K562 (cell line): Measurements from ENCODE around the gene ZDHHC14. TPM values are rescaled to one million over a fixed set of nuclear protein-coding genes. Genes with fewer than 3 reads are reported as not detected.
A peak's percentile ranks its signal among the peaks of the same experiment; 100 is the strongest.

Source experiments
- ATAC-seq: fragments of 200-7000 bp; cut with Tn5 transposase; 3 replicates; pipeline ENCODE4 v1.9.1; 2020; ENCODE audit warnings: moderate library complexity
- BruUV-seq: library from RNA; stranded (reverse); fragments of 400-500 nt; replicated peaks from 2 replicates; lab custom pipeline; 2021; lab: Mats Ljungman, UMichigan
- CTCF ChIA-PET: fragments of 300-600 bp; formaldehyde crosslinking; extraction: SDS; loops from one replicate; lab custom pipeline; 2021; ENCODE audit warnings: low intra/inter-chr PET ratio; lab: Yijun Ruan, JAX
- POLR2A ChIA-PET: fragments of 300-600, 350-650 bp; sonication (Branson Sonifier 250); formaldehyde crosslinking; extraction: SDS; loops from one replicate; lab custom pipeline; 2021; ENCODE audit warnings: antibody characterized with exemption, inconsistent platforms; lab: Yijun Ruan, JAX
- DNase-seq, 4 experiments: peaks; one replicate each; pipeline versions ENCODE4 v3.0.0 to v3.0.0-alpha.2; 2011 to 2018; ENCODE audit warnings: low spot score in 3 of 4, mixed read lengths in 3 of 4; ENCODE audit errors: extremely low read depth in 1 of 4
- FAIRE-seq: peaks from 2 replicates; lab custom pipeline; 2011; peaks lifted over from hg19 to GRCh38; lab: Jason Lieb, UNC
- H2AFZ ChIP-seq: 2 replicates; pipeline ENCODE4 v1.6.0; 2011; ENCODE audit warnings: low read depth, low read length, control low read depth, inconsistent platforms
- H3K27ac ChIP-seq: fragments of 200-600 bp; 3 replicates; pipeline ENCODE4 v1.8.0; 2011; ENCODE audit warnings: low read depth, mild to moderate bottlenecking, control low read depth, inconsistent platforms, low read length, moderate library complexity, mixed read lengths; ENCODE audit errors: extremely low read depth
- H3K27me3 ChIP-seq, 2 experiments: fragments of 300-600 bp in 1 of 2; 2 replicates in 1 of 2; 3 replicates in 1 of 2; pipeline versions ENCODE4 v1.6.0 to v1.8.0; 2011; ENCODE audit warnings: inconsistent platforms in 2 of 2, low read length in 2 of 2, mild to moderate bottlenecking in 1 of 2, mixed read lengths in 1 of 2, moderate library complexity in 1 of 2; ENCODE audit not compliant: control insufficient read depth in 2 of 2, insufficient read depth in 2 of 2
- H3K36me3 ChIP-seq: fragments of 300-600 bp; 3 replicates; pipeline ENCODE4 v1.8.0; 2011; ENCODE audit warnings: mild to moderate bottlenecking, low read length, inconsistent platforms; ENCODE audit not compliant: control insufficient read depth, insufficient read depth
- H3K4me1 ChIP-seq, 2 experiments: fragments of 200-600 bp in 1 of 2; replicated peaks in 1 of 2; 2 replicates in 1 of 2; 3 replicates in 1 of 2; pipeline versions ENCODE4 v1.5.1 to v1.8.0; 2011; ENCODE audit warnings: inconsistent platforms in 2 of 2, low read length in 2 of 2, mild to moderate bottlenecking in 1 of 2, mixed read lengths in 1 of 2, moderate library complexity in 1 of 2; ENCODE audit not compliant: control insufficient read depth in 2 of 2, insufficient read depth in 2 of 2
- H3K4me2 ChIP-seq: 2 replicates; pipeline ENCODE4 v1.6.1; 2011; ENCODE audit warnings: low read length, control low read depth, inconsistent platforms, mixed read lengths; ENCODE audit not compliant: insufficient read depth
- H3K4me3 ChIP-seq: fragments of 200-600 bp; sonication (generic), shearing (Covaris generic); 2 replicates; pipeline ENCODE4 v1.5.1; 2016; ENCODE audit warnings: control low read depth, inconsistent platforms
- H3K79me2 ChIP-seq: fragments of 200-600 bp; 3 replicates; pipeline ENCODE4 v1.8.0; 2011; ENCODE audit warnings: low read length, inconsistent platforms; ENCODE audit not compliant: control insufficient read depth, insufficient read depth
- H3K9ac ChIP-seq, 2 experiments: 2 replicates each; pipeline versions ENCODE4 v1.6.0 to v1.6.1; 2011; ENCODE audit warnings: low read depth in 2 of 2, low read length in 2 of 2, control low read depth in 1 of 2, inconsistent platforms in 1 of 2, mild to moderate bottlenecking in 1 of 2, mixed read lengths in 1 of 2; ENCODE audit not compliant: insufficient read depth in 1 of 2
- H3K9me1 ChIP-seq: one replicate; pipeline ENCODE4 v1.6.0; 2011; ENCODE audit warnings: inconsistent platforms, mild to moderate bottlenecking, low read length, moderate library complexity; ENCODE audit not compliant: control insufficient read depth, insufficient read depth
- H3K9me3 ChIP-seq: replicated peaks from 2 replicates; pipeline ENCODE4 v1.5.1; 2011; ENCODE audit warnings: low read depth, low read length, inconsistent platforms; ENCODE audit not compliant: control insufficient read depth, insufficient read depth
- H4K20me1 ChIP-seq: replicated peaks from 2 replicates; pipeline ENCODE4 v1.6.1; 2011; ENCODE audit warnings: low read length, inconsistent platforms, mixed read lengths; ENCODE audit not compliant: control insufficient read depth, insufficient read depth
- CBX5 ChIP-seq: IDR thresholded peaks from 2 replicates; pipeline ENCODE4 v1.6.1; 2014; ENCODE audit warnings: low read depth, borderline replicate concordance
- CREM ChIP-seq: IDR thresholded peaks from 2 replicates; pipeline ENCODE4 v1.6.1; 2014; ENCODE audit warnings: antibody characterized with exemption, low read depth
- FOXP1 ChIP-seq: sonication (generic); formaldehyde crosslinking; IDR thresholded peaks from 2 replicates; pipeline ENCODE4 v1.8.0; 2022; ENCODE audit warnings: mild to moderate bottlenecking, missing genetic modification reagents
- GATAD2B ChIP-seq: fragments of 450-650 bp; IDR thresholded peaks from 2 replicates; pipeline ENCODE4 v1.6.1; 2017; ENCODE audit warnings: mild to moderate bottlenecking, borderline replicate concordance
- HNRNPH1 ChIP-seq: fragments of 200-400 bp; formaldehyde crosslinking; optimal IDR thresholded peaks from 2 replicates; pipeline ENCODE3; 2017; ENCODE audit warnings: low read depth, mild to moderate bottlenecking, low read length, moderate library complexity
- KHSRP ChIP-seq: fragments of 450-650 bp; IDR thresholded peaks from 2 replicates; pipeline ENCODE4 v1.6.1; 2017
- NFYB ChIP-seq: IDR thresholded peaks from 2 replicates; pipeline ENCODE4 v1.6.1; 2011; ENCODE audit warnings: mild to moderate bottlenecking, moderate library complexity; ENCODE audit not compliant: insufficient read length; ENCODE audit errors: extremely low read depth
- POLR3G ChIP-seq: IDR thresholded peaks from 2 replicates; pipeline ENCODE4 v1.6.1; 2011; ENCODE audit not compliant: insufficient read length, insufficient replicate concordance; ENCODE audit errors: extremely low read depth
- PURB ChIP-seq: sonication (generic); formaldehyde crosslinking; IDR thresholded peaks from 2 replicates; pipeline ENCODE4 v1.9.0; 2021; ENCODE audit warnings: low read depth, mild to moderate bottlenecking, missing genetic modification reagents
- TAL1 ChIP-seq: fragments of 450-650 bp; IDR thresholded peaks from 2 replicates; pipeline ENCODE4 v1.6.1; 2016; ENCODE audit warnings: mild to moderate bottlenecking
- ZNF431 ChIP-seq: sonication (generic); formaldehyde crosslinking; IDR thresholded peaks from 2 replicates; pipeline ENCODE4 v1.8.0; 2022; ENCODE audit warnings: mild to moderate bottlenecking, missing genetic modification reagents
- WGBS: fragments of 100-300 bp; shearing (Covaris generic); methylation state at CpG from one replicate; pipeline ENCODE4 v1.1.6; 2016; ENCODE audit warnings: low coverage, mixed read lengths; ENCODE audit not compliant: insufficient coverage; ENCODE audit errors: missing lambda C conversion rate; 5-methylcytosine and 5-hydroxymethylcytosine counted together
- in situ Hi-C: fragments of 300-500 bp; cut with MboI; formaldehyde crosslinking; loops from 4 replicates; pipeline ENCODE4 v1.15.0; 2018; ENCODE audit warnings: inconsistent platforms, mixed read lengths
- intact Hi-C: fragments of 100-400 bp; cut with micrococcal nuclease; formaldehyde crosslinking; loops from 2 replicates; pipeline ENCODE4 v1.14.2; 2022
- polyA plus RNA-seq, 8 experiments: library from polyadenylated mRNA; depleted of rRNA in 4 of 8; stranded (reverse) in 5 of 8; unstranded in 3 of 8; fragments of >200 nt; fragmentation: Nextera tagmentation in 2 of 8; fragmentation: Illumina TruSeq in 1 of 8; extraction: Ambion mirVana in 2 of 8; extraction: Trizol in 1 of 8; gene quantifications; 2 replicates each; pipeline versions ENCODE4 v1.2.1 to v1.2.3, GENCODE V29; 2011 to 2014; ENCODE audit warnings: inconsistent platforms in 1 of 8, missing spikeins in 1 of 8
- total RNA-seq, 7 experiments: library from RNA; depleted of rRNA in 6 of 7; stranded (reverse); fragments of >200 nt in 6 of 7; fragmentation: Illumina TruSeq in 2 of 7; extraction: Trizol in 2 of 7; gene quantifications; 2 replicates each; pipeline versions ENCODE4 v1.2.1 to v1.2.3, GENCODE V29; 2011 to 2021; ENCODE audit warnings: low replicate concordance in 1 of 7
- TF ChIP-seq, protein P1 (sequence below): fragments of 450-650 bp; IDR thresholded peaks from 2 replicates; pipeline ENCODE4 v1.6.1; 2016; ENCODE audit warnings: borderline replicate concordance
- TF ChIP-seq, protein P2 (sequence below): fragments of 450-650 bp; formaldehyde crosslinking; IDR thresholded peaks from 2 replicates; pipeline ENCODE4 v1.4.0; 2022; ENCODE audit warnings: missing genetic modification characterization

ZDHHC14 gene
- total and polyA plus RNA-seq, 9 of the 15 experiments (the other 6 are each of a cell fraction or from before 2014, with no cell fraction given), result 0.92 to 23.1 (median 13.8) TPM

- TF ChIP-seq FOXP1 (CRISPR knock-in tag), result no peak
- TF ChIP-seq, protein P1, sequence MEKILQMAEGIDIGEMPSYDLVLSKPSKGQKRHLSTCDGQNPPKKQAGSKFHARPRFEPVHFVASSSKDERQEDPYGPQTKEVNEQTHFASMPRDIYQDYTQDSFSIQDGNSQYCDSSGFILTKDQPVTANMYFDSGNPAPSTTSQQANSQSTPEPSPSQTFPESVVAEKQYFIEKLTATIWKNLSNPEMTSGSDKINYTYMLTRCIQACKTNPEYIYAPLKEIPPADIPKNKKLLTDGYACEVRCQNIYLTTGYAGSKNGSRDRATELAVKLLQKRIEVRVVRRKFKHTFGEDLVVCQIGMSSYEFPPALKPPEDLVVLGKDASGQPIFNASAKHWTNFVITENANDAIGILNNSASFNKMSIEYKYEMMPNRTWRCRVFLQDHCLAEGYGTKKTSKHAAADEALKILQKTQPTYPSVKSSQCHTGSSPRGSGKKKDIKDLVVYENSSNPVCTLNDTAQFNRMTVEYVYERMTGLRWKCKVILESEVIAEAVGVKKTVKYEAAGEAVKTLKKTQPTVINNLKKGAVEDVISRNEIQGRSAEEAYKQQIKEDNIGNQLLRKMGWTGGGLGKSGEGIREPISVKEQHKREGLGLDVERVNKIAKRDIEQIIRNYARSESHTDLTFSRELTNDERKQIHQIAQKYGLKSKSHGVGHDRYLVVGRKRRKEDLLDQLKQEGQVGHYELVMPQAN, result no peak
- TF ChIP-seq GATAD2B, result no peak
- no peak for TF ChIP-seq TAL1
These were observed 56.0 kb downstream of the ZDHHC14 start (continued) for GRCh38 chr6:157436944-157437336.

GRCh38 chr6:157438611-157439111 is 57.7 kb downstream of the ZDHHC14 start:
- TF ChIP-seq NFYB, result no peak
- TF ChIP-seq CREM, result no peak
- TF ChIP-seq KHSRP, result no peak
- no peak for TF ChIP-seq POLR3G
- TF ChIP-seq PURB (CRISPR knock-in tag), result no peak
- no peak for TF ChIP-seq CBX5
- no peak for TF ChIP-seq ZNF431 (CRISPR knock-in tag)
- TF ChIP-seq HNRNPH1, result no peak
- TF ChIP-seq, protein P2, sequence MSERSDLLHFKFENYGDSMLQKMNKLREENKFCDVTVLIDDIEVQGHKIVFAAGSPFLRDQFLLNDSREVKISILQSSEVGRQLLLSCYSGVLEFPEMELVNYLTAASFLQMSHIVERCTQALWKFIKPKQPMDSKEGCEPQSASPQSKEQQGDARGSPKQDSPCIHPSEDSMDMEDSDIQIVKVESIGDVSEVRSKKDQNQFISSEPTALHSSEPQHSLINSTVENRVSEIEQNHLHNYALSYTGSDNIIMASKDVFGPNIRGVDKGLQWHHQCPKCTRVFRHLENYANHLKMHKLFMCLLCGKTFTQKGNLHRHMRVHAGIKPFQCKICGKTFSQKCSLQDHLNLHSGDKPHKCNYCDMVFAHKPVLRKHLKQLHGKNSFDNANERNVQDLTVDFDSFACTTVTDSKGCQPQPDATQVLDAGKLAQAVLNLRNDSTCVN (CRISPR knock-in tag), result no peak
- ATAC-seq, result no peak
- in situ Hi-C loops, result no loop called here

More at GRCh38 chr6:157438611-157439111, 57.7 kb downstream of the ZDHHC14 start:
- H3K9me1 ChIP-seq, result no peaks in the 10 kb centered on the region
- DNase-seq (no peak), FAIRE-seq (peak; percentile 40)
- peaks cover 0 to 3% of the 10 kb centered on the region in 2 experiments; a peak in 3 of 5 replicates for H3K4me1 ChIP-seq
- intact Hi-C loops, result no loop called here
- no peaks in the 10 kb centered on the region for H4K20me1 ChIP-seq
- H2AFZ ChIP-seq, result no peak overlapping the region
- no peaks in the 10 kb centered on the region for H3K27me3 ChIP-seq
- no peak overlapping the region for H3K9ac ChIP-seq
- H3K9me3 ChIP-seq, result no peaks in the 10 kb centered on the region
- POLR2A ChIA-PET, result no interaction called here
- CTCF ChIA-PET, result no interaction called here
- H3K4me2 ChIP-seq, result no peak overlapping the region
- no peaks in the 10 kb centered on the region; the same call in 2 of the 3 replicates for H3K79me2 ChIP-seq
- BruUV-seq, result no TSS peak
- no peaks in the 10 kb centered on the region for H3K36me3 ChIP-seq
- H3K27ac ChIP-seq, result no peak overlapping the region
- H3K4me3 ChIP-seq, result no peak overlapping the region
- 84% methylated on average over 6 of the region's 6 CpGs for WGBS
